HL-60/S4 treated with phorbol 12-myristate 13-acetate at 8.2 ng/mL for 4 days and 3 days (cell line): ENCODE measurements around the gene MT2A.
"Not testable (repeated sequence)": the region's sequence is repeated elsewhere in the genome, so short reads cannot be mapped to it uniquely, and the experiment has no call there.

Source experiments
- in situ Hi-C: fragments of 300-500 bp; cut with MboI; formaldehyde crosslinking; loops from 2 replicates; pipeline ENCODE4 v1.15.0; 2022; ENCODE audit warnings: low sequenced_read_pairs

The MT2A gene

GRCh38 chr16:56608043-56608875, at the start of gene MT2A:
Gene MT2A (plus strand): TSS chr16:56608584. CDS start chr16:56608656, 72 bp downstream.
- in situ Hi-C loops = no loop called here

GRCh38 chr16:56559109-56559508, 49.3 kb upstream of the MT2A start:
- in situ Hi-C loops = no loop called here

- in situ Hi-C loops = no loop called here
Observed at GRCh38 chr16:56560447-56560846, 47.9 kb upstream of the MT2A start.

- in situ Hi-C loops = no loop called here
Observed at GRCh38 chr16:56561126-56561525, 47.3 kb upstream of the MT2A start.

- in situ Hi-C loops = no loop called here
Observed at GRCh38 chr16:56564793-56565477, 43.4 kb upstream of the MT2A start, which contains the start of gene MT4. Gene MT4 (plus strand): TSS chr16:56565073. CDS start chr16:56565129, 56 bp downstream.

- in situ Hi-C loops = loop anchor here (10.0 kb wide), 1 partner anchor 135 kb away; no protein-coding TSS in a partner anchor
Observed at GRCh38 chr16:56569971-56570370, 38.4 kb upstream of the MT2A start.

- in situ Hi-C loops = loop anchor here (10.0 kb wide), 1 partner anchor 133 kb away; no protein-coding TSS in a partner anchor
Observed at GRCh38 chr16:56571525-56571924, 36.9 kb upstream of the MT2A start.

- in situ Hi-C loops = loop anchor here (10.0 kb wide), 1 partner anchor 130 kb away; no protein-coding TSS in a partner anchor
Observed at GRCh38 chr16:56574625-56575024, 33.8 kb upstream of the MT2A start.

- in situ Hi-C loops = loop anchor here (10.0 kb wide), 1 partner anchor 128 kb away; no protein-coding TSS in a partner anchor
Observed at GRCh38 chr16:56576585-56577299, 31.6 kb upstream of the MT2A start.

GRCh38 chr16:56577300-56577625, 31.1 kb upstream of the MT2A start:
- in situ Hi-C loops = loop anchor here (10.0 kb wide), 1 partner anchor 128 kb away; no protein-coding TSS in a partner anchor

GRCh38 chr16:56580391-56581048, 27.9 kb upstream of the MT2A start:
- in situ Hi-C loops = no loop called here

GRCh38 chr16:56582911-56583310, 25.5 kb upstream of the MT2A start:
- in situ Hi-C loops = not testable (repeated sequence)

- in situ Hi-C loops = no loop called here
Observed at GRCh38 chr16:56583351-56584168, 24.8 kb upstream of the MT2A start.

- in situ Hi-C loops = no loop called here
Observed at GRCh38 chr16:56584276-56584675, 24.1 kb upstream of the MT2A start.

- in situ Hi-C loops = no loop called here
Observed at GRCh38 chr16:56588781-56589140, 19.6 kb upstream of the MT2A start.

GRCh38 chr16:56589141-56590039, 19.0 kb upstream of the MT2A start, which contains the start of gene MT3:
Gene MT3 (plus strand): TSS chr16:56589528. CDS start chr16:56589591, 63 bp downstream.
- in situ Hi-C loops = no loop called here

GRCh38 chr16:56591377-56592060, 16.9 kb upstream of the MT2A start:
- in situ Hi-C loops = no loop called here
